Measurements from ENCODE around the gene AGAP1.

Gene AGAP1

GRCh38 chr2:235896061-235896460 is 402.2 kb downstream of the AGAP1 start:
- TF ChIP-seq SIN3A (IDR thresholded peaks at IDR 0.05; ENCODE audit: borderline replicate concordance, insufficient read depth, low read length) (no peak), REST (IDR thresholded peaks at IDR 0.05; ENCODE audit: insufficient read depth in 1 of 2, low read depth in 2 of 2, low read length in 2 of 2) (no peak), POLR2AphosphoS5 (IDR thresholded peaks at IDR 0.05; ENCODE audit: low read depth, low read length) (no peak), FOXP2 (optimal IDR thresholded peaks at IDR 0.05; ENCODE audit: borderline replicate concordance, extremely low read depth, extremely low read length, insufficient read depth) (no peak), TAF1 (IDR thresholded peaks at IDR 0.05; ENCODE audit: borderline replicate concordance, insufficient read depth, low read length) (no peak)

DNA sequence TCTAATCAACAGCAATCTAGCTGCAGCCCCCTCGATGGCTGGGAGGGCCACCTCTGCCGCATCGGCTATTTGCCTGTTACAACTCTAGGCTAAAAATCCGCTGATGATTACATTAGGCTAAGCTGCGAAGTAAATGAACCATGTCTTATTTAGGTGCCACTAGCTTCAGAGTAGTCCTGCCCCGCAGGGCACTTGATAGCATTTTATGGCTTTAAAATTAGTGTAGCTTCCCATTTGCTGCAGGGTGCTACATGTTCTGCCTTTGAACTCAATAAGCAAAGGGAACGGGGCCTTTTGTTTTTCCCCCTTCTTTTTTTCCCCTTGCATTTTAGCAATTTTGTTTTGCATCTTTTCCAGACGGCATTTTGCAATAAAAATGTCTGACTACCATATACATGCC is 404.1 kb downstream of the AGAP1 start:
- no peak for TF ChIP-seq TAF1 (IDR thresholded peaks at IDR 0.05; ENCODE audit: borderline replicate concordance, insufficient read depth, low read length)
- no peak for TF ChIP-seq FOXP2 (optimal IDR thresholded peaks at IDR 0.05; ENCODE audit: borderline replicate concordance, extremely low read depth, extremely low read length, insufficient read depth)
- no peak for TF ChIP-seq SIN3A (IDR thresholded peaks at IDR 0.05; ENCODE audit: borderline replicate concordance, insufficient read depth, low read length)

GRCh38 chr2:235898766-235899165 is 404.9 kb downstream of the AGAP1 start:
- TF ChIP-seq POLR2AphosphoS5 (IDR thresholded peaks at IDR 0.05; ENCODE audit: low read depth, low read length) (no peak), TAF1 (IDR thresholded peaks at IDR 0.05; ENCODE audit: borderline replicate concordance, insufficient read depth, low read length) (no peak), REST (IDR thresholded peaks at IDR 0.05; ENCODE audit: insufficient read depth in 1 of 2, low read depth in 2 of 2, low read length in 2 of 2) (no peak), SIN3A (IDR thresholded peaks at IDR 0.05; ENCODE audit: borderline replicate concordance, insufficient read depth, low read length) (no peak), FOXP2 (optimal IDR thresholded peaks at IDR 0.05; ENCODE audit: borderline replicate concordance, extremely low read depth, extremely low read length, insufficient read depth) (no peak)

- TF ChIP-seq SIN3A (IDR thresholded peaks at IDR 0.05; ENCODE audit: borderline replicate concordance, insufficient read depth, low read length) (no peak), REST (IDR thresholded peaks at IDR 0.05; ENCODE audit: insufficient read depth in 1 of 2, low read depth in 2 of 2, low read length in 2 of 2) (no peak)
These were observed 406.8 kb downstream of the AGAP1 start for GRCh38 chr2:235900631-235901030.

DNA sequence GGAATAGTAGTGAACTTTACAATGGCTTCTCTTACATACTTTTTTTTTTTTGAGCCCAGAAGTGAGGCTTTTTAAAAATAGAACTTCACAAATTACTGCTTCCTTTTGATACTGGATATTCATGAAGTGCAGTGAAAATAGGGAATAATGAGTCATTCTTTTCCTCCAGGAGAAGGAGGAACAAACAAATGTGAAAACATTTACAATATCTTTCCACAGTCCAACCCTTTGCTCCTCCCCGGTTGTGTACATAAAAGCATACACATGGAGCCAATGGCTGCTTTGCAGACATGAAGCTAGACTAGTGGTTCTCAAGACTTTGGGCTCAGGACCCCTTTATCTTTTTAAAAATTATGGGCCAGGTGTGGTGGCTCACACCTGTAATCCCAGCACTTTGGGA is 407.4 kb downstream of the AGAP1 start:
- TF ChIP-seq POLR2AphosphoS5 (IDR thresholded peaks at IDR 0.05; ENCODE audit: low read depth, low read length) (no peak), REST (IDR thresholded peaks at IDR 0.05; ENCODE audit: insufficient read depth in 1 of 2, low read depth in 2 of 2, low read length in 2 of 2) (no peak), TAF1 (IDR thresholded peaks at IDR 0.05; ENCODE audit: borderline replicate concordance, insufficient read depth, low read length) (no peak), FOXP2 (optimal IDR thresholded peaks at IDR 0.05; ENCODE audit: borderline replicate concordance, extremely low read depth, extremely low read length, insufficient read depth) (no peak), SIN3A (IDR thresholded peaks at IDR 0.05; ENCODE audit: borderline replicate concordance, insufficient read depth, low read length) (no peak)
